ENCODE measurements around the gene TAF4.

TAF4 gene

DNA sequence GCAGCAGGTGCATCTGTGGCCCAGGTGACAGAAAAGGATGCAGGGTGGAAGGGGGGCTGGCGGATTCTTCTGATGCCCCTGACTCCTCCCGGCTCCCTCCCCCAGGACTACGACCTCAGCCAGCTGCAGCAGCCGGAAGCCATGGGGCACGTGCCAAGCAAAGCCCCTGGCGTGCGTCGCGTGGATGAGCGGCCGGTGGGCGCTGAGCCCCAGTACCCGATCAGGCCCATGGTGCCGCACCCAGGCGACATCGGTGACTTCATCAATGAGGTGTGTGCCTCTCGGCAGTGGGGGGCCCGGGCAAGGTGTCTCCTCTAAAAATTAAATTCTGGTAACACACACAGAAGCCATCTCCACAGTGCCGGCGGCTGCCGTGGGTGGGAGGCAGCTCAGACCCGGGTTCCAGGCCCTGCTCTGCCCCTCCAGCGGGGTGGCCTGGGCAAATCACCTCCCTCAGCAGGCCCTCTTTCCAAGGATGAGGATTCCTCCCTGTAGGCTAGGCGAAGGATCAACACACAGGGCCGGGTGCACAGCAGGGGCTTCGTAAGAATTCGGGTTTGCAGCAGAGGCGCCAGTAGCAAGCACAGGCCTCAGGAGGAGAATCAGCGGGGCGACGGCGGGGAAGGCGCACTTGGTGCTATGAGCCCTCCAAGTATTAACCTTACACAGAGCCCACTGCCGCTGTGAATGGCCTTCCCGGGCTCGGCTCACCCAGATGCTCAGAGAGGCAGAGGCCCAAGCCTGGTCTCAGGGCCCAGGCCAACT lies 131.5 kb downstream of the TAF4 start:
- DNase-seq (ENCODE audit: extremely low spot score): no peak
- TF ChIP-seq, protein P1, sequence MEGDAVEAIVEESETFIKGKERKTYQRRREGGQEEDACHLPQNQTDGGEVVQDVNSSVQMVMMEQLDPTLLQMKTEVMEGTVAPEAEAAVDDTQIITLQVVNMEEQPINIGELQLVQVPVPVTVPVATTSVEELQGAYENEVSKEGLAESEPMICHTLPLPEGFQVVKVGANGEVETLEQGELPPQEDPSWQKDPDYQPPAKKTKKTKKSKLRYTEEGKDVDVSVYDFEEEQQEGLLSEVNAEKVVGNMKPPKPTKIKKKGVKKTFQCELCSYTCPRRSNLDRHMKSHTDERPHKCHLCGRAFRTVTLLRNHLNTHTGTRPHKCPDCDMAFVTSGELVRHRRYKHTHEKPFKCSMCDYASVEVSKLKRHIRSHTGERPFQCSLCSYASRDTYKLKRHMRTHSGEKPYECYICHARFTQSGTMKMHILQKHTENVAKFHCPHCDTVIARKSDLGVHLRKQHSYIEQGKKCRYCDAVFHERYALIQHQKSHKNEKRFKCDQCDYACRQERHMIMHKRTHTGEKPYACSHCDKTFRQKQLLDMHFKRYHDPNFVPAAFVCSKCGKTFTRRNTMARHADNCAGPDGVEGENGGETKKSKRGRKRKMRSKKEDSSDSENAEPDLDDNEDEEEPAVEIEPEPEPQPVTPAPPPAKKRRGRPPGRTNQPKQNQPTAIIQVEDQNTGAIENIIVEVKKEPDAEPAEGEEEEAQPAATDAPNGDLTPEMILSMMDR (IDR thresholded peaks at IDR 0.05; ENCODE audit: control extremely low read depth, extremely low read depth, low read depth, missing control alignments): no peak
- ChIA-PET POLR2A (no interaction called here), CTCF (no interaction called here)

DNA sequence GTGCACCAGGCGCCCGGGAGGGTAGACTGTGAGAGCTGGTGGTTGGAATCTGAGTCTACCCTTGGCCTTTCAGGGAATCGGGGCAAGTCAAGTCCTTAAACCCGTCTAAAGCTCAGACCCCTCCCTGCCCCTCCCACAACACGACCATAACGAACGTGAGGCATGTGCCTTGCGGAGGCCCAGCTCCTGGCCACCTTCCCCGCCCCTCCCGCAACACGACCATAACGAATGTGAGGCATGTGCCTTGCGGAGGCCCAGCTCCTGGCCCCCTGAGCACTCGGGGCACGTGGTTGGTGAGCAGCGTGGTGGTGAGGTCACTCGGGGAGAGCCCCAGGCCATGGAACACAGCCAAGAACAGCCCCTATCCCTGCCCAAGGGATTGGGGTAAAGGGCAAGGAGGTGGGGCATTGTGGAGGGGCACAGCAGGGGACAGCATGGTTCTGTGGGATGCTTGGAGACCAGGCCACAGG lies 132.2 kb downstream of the TAF4 start:
- no peak for DNase-seq (ENCODE audit: extremely low spot score)
- POLR2A ChIA-PET: no interaction called here
- CTCF ChIA-PET: no interaction called here
- TF ChIP-seq, protein P1 (IDR thresholded peaks at IDR 0.05; ENCODE audit: control extremely low read depth, extremely low read depth, low read depth, missing control alignments): no peak

GRCh38 chr20:61932711-61933480 lies 132.8 kb downstream of the TAF4 start:
- ChIA-PET CTCF (no interaction called here), POLR2A (no interaction called here)
- DNase-seq (ENCODE audit: extremely low spot score): no peak
- TF ChIP-seq, protein P1 (IDR thresholded peaks at IDR 0.05; ENCODE audit: control extremely low read depth, extremely low read depth, low read depth, missing control alignments): no peak

DNA sequence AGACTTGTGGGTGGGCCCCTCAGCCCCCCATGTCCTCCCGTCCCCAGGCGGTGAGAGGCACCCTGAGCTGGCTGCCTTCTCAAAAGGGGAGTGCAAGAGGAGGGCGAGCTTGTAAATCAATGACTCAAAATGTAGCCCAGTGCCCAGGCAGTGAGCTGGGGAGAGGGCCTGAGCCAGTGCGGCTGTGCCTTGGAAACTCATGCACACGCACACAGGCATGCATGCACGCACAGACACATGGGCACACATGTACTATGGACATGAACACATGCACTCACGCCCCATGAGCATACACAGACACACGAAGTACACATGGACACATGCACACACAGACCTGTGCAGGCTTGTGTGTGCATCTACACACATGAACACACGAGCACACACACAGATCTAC lies 133.5 kb downstream of the TAF4 start:
- TF ChIP-seq, protein P1 (IDR thresholded peaks at IDR 0.05; ENCODE audit: control extremely low read depth, extremely low read depth, low read depth, missing control alignments): no peak
- ChIA-PET CTCF (no interaction called here), POLR2A (no interaction called here)
- DNase-seq (ENCODE audit: extremely low spot score): no peak

DNA sequence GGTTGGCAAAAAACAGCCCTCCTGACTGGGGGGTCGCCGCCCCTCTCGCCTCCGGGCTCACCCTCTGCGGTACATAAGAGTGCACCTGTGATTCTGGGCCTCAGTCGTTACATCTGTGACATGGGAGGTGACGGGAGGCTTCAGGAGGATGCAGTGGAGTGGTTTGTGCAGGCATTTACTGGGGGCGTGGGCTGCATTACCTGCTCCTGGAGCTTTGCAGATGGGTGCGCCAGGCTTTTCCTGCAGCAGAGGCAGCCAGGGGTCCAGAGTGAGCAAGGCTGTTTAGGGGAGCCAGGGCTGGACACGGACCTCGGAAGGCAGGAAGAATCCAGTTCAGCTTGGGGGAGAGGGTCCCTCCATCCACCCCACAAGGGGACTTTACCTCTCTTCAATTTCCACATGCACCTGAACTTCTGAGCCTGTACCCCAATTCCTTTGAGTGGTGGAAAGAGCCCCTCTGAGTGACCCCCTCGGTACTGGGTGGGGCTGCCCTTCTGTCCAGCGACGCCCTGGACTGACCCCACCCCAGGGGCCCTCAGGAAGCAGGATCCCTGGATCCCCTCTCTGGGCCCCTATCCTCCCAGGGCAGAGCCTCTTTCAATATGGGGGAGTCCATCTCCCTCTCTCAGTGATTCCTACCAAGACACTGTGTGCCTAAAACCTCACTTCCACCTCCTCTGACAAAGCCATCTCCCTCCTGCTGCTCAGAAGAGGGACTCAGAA lies 134.0 kb downstream of the TAF4 start:
- ChIA-PET CTCF (no interaction called here), POLR2A (no interaction called here)
- DNase-seq (ENCODE audit: extremely low spot score): no peak
- TF ChIP-seq, protein P1 (IDR thresholded peaks at IDR 0.05; ENCODE audit: control extremely low read depth, extremely low read depth, low read depth, missing control alignments): no peak

GRCh38 chr20:61930776-61931475 lies 134.8 kb downstream of the TAF4 start:
- ChIA-PET POLR2A (no interaction called here), CTCF (no interaction called here)
- TF ChIP-seq, protein P1 (IDR thresholded peaks at IDR 0.05; ENCODE audit: control extremely low read depth, extremely low read depth, low read depth, missing control alignments): no peak
- DNase-seq (ENCODE audit: extremely low spot score): no peak
